Skeletal muscle satellite cell (primary cell): Measurements from ENCODE around the gene TMEM47.

ENCODE experiments used
- H3K27me3 ChIP-seq: 2 replicates; pipeline ENCODE4 v1.7.0; 2013; ENCODE audit warnings: low read length; ENCODE audit not compliant: control insufficient read depth, insufficient read depth
- H3K36me3 ChIP-seq: 2 replicates; pipeline ENCODE4 v1.7.0; 2013; ENCODE audit warnings: mild to moderate bottlenecking, control low read depth, low read length; ENCODE audit not compliant: insufficient read depth
- H3K4me1 ChIP-seq: 2 replicates; pipeline ENCODE4 v1.7.0; 2013; ENCODE audit warnings: low read length; ENCODE audit not compliant: control insufficient read depth, insufficient read depth
- H3K4me2 ChIP-seq: 2 replicates; pipeline ENCODE4 v1.7.0; 2013; ENCODE audit warnings: mild to moderate bottlenecking, low read length
- H3K4me3 ChIP-seq: 2 replicates; pipeline ENCODE4 v1.7.0; 2013; ENCODE audit warnings: low read length
- H3K9ac ChIP-seq: 2 replicates; pipeline ENCODE4 v1.7.0; 2013; ENCODE audit warnings: mild to moderate bottlenecking, low read depth, low read length, moderate library complexity
- H3K9me3 ChIP-seq: replicated peaks from 2 replicates; pipeline ENCODE4 v1.7.0; 2013; ENCODE audit warnings: mild to moderate bottlenecking, control low read depth, low read length

TMEM47 gene

GRCh38 chrX:34634349-34634748 is 22.7 kb downstream of the TMEM47 start:
- H3K4me2 ChIP-seq: no peak overlapping the region
- no peak overlapping the region for H3K4me3 ChIP-seq
- peaks cover 4% of the 10 kb centered on the region for H3K36me3 ChIP-seq
- peaks cover 3% of the 10 kb centered on the region for H3K4me1 ChIP-seq
- no peaks in the 10 kb centered on the region for H3K27me3 ChIP-seq
- H3K9ac ChIP-seq: no peak overlapping the region
- no peaks in the 10 kb centered on the region for H3K9me3 ChIP-seq

DNA sequence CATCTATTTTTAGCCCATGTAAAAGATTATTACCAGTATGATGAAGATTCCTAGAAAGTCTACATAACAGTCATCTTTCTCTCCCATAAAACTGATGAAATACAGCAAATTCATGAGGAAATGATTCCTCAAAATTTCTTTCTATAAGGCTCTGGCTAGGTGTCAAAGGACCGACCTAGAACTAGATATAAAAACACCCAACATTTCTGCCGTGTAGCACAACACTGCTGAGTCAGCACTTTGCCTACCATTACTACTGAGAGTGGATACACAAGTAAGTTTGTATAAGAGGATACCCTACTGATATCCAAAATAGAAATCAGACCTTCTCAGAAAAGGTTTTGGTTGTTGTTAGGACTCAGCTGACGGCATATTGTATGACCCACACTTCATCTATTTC is 24.7 kb downstream of the TMEM47 start:
- Histone ChIP-seq H3K9ac (no peak overlapping the region), H3K4me3 (no peak overlapping the region), H3K36me3 (peaks cover 4% of the 10 kb centered on the region), H3K4me2 (no peak overlapping the region), H3K4me1 (peaks cover 3% of the 10 kb centered on the region), H3K9me3 (no peaks in the 10 kb centered on the region), H3K27me3 (no peaks in the 10 kb centered on the region)

- H3K9me3 ChIP-seq: no peaks in the 10 kb centered on the region
- H3K4me2 ChIP-seq: no peak overlapping the region
- H3K36me3 ChIP-seq: peaks cover 4% of the 10 kb centered on the region
- H3K9ac ChIP-seq: no peak overlapping the region
- peaks cover 3% of the 10 kb centered on the region for H3K4me1 ChIP-seq
- no peaks in the 10 kb centered on the region for H3K27me3 ChIP-seq
- H3K4me3 ChIP-seq: no peak overlapping the region
Measured at GRCh38 chrX:34631479-34632220, 25.4 kb downstream of the TMEM47 start.

DNA sequence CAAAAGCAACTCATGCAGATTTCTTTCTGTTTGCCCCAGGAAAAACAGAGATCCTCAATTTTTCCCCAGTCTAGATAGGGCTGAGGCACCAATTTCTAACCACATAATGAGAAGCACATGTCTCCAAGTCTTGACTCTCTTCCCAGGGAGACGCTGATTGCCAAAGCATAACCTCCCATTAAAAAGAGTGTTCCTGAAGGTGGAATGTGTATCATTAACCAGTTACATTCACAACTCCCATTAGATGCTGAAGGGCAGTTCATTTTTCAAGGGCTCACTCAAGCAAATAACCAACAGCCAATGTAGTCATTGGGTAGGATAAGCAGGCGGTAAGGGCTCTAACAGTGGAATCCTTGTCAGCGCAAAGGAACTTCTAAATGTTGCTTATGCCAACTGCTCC is 27.5 kb downstream of the TMEM47 start:
- Histone ChIP-seq H3K9me3 (no peaks in the 10 kb centered on the region), H3K36me3 (peaks cover 4% of the 10 kb centered on the region), H3K9ac (no peak overlapping the region), H3K27me3 (no peaks in the 10 kb centered on the region), H3K4me1 (peaks cover 3% of the 10 kb centered on the region), H3K4me3 (no peak overlapping the region), H3K4me2 (no peak overlapping the region)

- Histone ChIP-seq H3K4me1 (no peaks in the 10 kb centered on the region), H3K4me3 (no peak overlapping the region)
Measured at GRCh38 chrX:34624416-34624815, 32.7 kb downstream of the TMEM47 start.

DNA sequence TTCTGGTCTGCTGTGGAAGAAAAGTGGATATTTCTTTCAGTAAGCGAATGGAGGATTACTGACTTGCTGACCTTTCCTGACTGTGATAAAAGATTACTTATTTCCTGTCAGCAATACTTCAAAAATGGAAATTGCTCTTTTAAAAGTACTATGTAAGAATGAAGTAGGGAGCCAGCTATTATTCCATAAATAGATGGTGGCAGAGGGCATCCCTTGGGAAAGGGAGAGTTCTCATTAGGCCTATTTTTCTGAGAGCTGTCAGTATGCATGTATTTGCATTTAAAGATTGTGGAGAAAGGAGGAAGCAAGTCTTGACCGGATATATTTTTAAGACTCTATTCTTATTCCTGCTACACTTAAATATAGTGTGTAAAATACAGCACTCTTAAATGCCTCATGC is 37.2 kb downstream of the TMEM47 start:
- Histone ChIP-seq H3K4me1 (no peaks in the 10 kb centered on the region), H3K36me3 (no peaks in the 10 kb centered on the region), H3K9ac (no peak overlapping the region), H3K4me2 (no peak overlapping the region), H3K27me3 (no peaks in the 10 kb centered on the region), H3K4me3 (no peak overlapping the region), H3K9me3 (no peaks in the 10 kb centered on the region)

More at GRCh38 chrX:34624416-34624815, 32.7 kb downstream of the TMEM47 start:
- Histone ChIP-seq H3K9me3 (no peaks in the 10 kb centered on the region), H3K27me3 (no peaks in the 10 kb centered on the region), H3K4me2 (no peak overlapping the region), H3K36me3 (no peaks in the 10 kb centered on the region), H3K9ac (no peak overlapping the region)

DNA sequence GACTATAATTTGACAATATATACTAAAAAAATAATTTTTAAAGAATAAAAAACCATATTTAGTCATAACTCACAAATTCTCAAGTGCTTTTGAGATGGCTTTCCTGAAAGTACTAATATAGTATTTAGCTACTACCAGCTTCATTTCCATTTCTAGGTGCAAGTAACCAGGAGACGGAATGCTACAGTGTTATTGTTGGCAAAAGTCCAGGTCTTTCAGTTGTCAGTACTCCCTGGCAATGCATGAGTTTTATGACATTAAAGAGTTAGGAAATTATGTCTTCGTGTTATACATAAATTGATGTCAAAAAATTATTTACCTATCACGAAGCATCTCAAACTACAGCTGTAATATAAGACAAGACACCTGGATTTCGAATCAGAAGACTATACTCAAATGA is 45.0 kb downstream of the TMEM47 start:
- Histone ChIP-seq H3K27me3 (no peaks in the 10 kb centered on the region), H3K4me1 (no peaks in the 10 kb centered on the region), H3K9me3 (no peaks in the 10 kb centered on the region), H3K36me3 (no peaks in the 10 kb centered on the region), H3K9ac (no peak overlapping the region), H3K4me3 (no peak overlapping the region), H3K4me2 (no peak overlapping the region)

DNA sequence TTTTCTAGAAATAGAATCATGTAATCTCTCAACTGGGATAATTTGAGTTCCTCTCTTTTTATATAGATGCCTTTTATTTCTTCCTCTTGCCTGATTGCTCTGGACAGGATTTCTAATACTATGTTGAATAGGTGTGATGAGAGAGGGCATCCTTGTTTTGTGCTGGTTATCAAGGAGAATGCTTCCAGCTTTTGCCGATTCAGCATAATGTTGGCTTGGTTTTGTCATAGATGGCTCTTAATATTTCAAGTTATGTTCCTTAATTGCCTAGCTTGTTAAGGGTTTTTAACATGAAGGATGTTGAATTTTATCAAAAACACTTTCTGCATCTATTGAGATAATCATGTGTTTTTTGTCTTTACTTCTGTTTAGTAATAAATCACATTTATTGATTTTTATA is 58.7 kb downstream of the TMEM47 start:
- Histone ChIP-seq H3K4me3 (no peak overlapping the region), H3K4me1 (no peaks in the 10 kb centered on the region), H3K4me2 (no peak overlapping the region), H3K27me3 (no peaks in the 10 kb centered on the region), H3K9ac (no peak overlapping the region), H3K36me3 (no peaks in the 10 kb centered on the region), H3K9me3 (no peaks in the 10 kb centered on the region)

- no peaks in the 10 kb centered on the region for H3K27me3 ChIP-seq
- H3K9me3 ChIP-seq: no peaks in the 10 kb centered on the region
- H3K4me3 ChIP-seq: no peak overlapping the region
- H3K9ac ChIP-seq: no peak overlapping the region
- no peak overlapping the region for H3K4me2 ChIP-seq
- peaks cover 7% of the 10 kb centered on the region for H3K4me1 ChIP-seq
- H3K36me3 ChIP-seq: no peaks in the 10 kb centered on the region
Measured at GRCh38 chrX:34586936-34587335, 70.1 kb downstream of the TMEM47 start.

DNA sequence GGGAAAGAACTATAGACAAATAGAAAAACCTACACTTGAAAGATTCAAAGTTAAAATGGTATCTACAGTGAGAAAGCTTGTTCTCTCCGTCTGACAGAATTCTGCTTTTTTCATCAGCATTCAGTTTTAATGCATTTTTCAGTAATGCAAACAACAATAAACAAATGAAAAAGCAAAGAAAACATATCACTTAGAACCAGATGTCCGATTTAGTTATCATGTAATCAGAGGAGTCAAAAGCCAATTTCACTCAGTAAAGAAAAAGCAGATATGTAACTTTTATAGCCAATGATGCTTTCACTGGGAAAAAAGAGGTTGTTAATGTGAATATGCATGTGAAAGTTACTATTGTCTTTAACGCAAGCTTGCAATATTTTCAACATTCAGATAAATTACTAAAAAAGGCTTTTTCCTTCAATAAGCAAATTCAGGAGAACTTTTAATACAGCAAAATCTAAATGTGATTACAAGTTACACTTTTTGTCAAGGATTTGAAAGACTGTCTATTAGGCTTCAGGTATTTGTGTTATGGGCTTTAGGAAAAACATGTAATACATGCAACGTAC is 70.7 kb downstream of the TMEM47 start:
- Histone ChIP-seq H3K36me3 (no peaks in the 10 kb centered on the region), H3K9ac (no peak overlapping the region), H3K27me3 (no peaks in the 10 kb centered on the region), H3K4me1 (peaks cover 7% of the 10 kb centered on the region), H3K4me2 (no peak overlapping the region), H3K4me3 (no peak overlapping the region), H3K9me3 (no peaks in the 10 kb centered on the region)

DNA sequence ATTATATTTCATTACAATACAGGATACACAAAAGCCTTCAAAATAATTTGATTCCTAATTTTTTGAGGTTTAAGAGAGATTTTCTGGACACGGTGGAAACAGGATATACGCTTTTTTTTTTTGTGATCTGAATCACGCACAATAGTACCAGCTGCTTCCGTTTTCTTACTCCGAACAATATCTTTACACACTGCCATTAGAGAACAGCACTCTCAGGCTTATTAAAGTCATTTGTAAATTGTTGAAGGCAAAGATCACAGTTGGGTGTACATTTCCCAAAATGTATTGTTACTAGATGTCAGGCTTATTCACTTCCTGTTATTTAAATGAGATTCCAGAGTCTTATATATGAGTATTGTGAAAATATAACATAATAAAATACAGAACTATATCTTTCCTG is 71.5 kb downstream of the TMEM47 start:
- Histone ChIP-seq H3K36me3 (no peaks in the 10 kb centered on the region), H3K4me1 (peaks cover 7% of the 10 kb centered on the region), H3K27me3 (no peaks in the 10 kb centered on the region), H3K9me3 (no peaks in the 10 kb centered on the region), H3K4me3 (peak overlapping the region; percentile 56), H3K4me2 (peak overlapping the region; percentile 71), H3K9ac (peak overlapping the region; percentile 64)

GRCh38 chrX:34584781-34585180 is 72.3 kb downstream of the TMEM47 start:
- Histone ChIP-seq H3K4me1 (peaks cover 7% of the 10 kb centered on the region), H3K36me3 (no peaks in the 10 kb centered on the region), H3K9me3 (no peaks in the 10 kb centered on the region), H3K9ac (peak overlapping the region; percentile 64), H3K4me2 (peak overlapping the region; percentile 71), H3K27me3 (no peaks in the 10 kb centered on the region), H3K4me3 (peak overlapping the region; percentile 56)
